Islet of Langerhans (tissue), 1 donor: ENCODE results near the gene BCL2L12.
"Not testable (repeated sequence)": the region's sequence is repeated elsewhere in the genome, so short reads cannot be mapped to it uniquely, and the experiment has no call there.

ENCODE experiments used
- FAIRE-seq: peaks from one replicate; lab custom pipeline; 2011; peaks lifted over from hg19 to GRCh38; lab: Jason Lieb, UNC

Gene BCL2L12

GRCh38 chr19:49665351-49666119 is at the start of gene BCL2L12, which contains the start of gene IRF3:
Gene BCL2L12, plus strand, starts transcription at chr19:49665933. Its CDS starts 760 bp downstream, at chr19:49666693.
Gene IRF3, minus strand, starts transcription at chr19:49665857. Its CDS starts 1,019 bp downstream, at chr19:49664838.
- peak; percentile 94 for FAIRE-seq

GRCh38 chr19:49616532-49616931 is 49.2 kb upstream of the BCL2L12 start:
- no peak for FAIRE-seq

GRCh38 chr19:49616945-49617344 is 48.8 kb upstream of the BCL2L12 start:
- FAIRE-seq: no peak

- FAIRE-seq: not testable (repeated sequence)
These were observed 47.9 kb upstream of the BCL2L12 start for GRCh38 chr19:49617860-49618259.

GRCh38 chr19:49624967-49625910 is 40.5 kb upstream of the BCL2L12 start:
- no peak for FAIRE-seq

GRCh38 chr19:49626226-49626625 is 39.5 kb upstream of the BCL2L12 start:
- no peak for FAIRE-seq

- no peak for FAIRE-seq
These were observed 36.1 kb upstream of the BCL2L12 start for GRCh38 chr19:49629659-49630058.

GRCh38 chr19:49631014-49631588 is 34.6 kb upstream of the BCL2L12 start:
- no peak for FAIRE-seq

GRCh38 chr19:49631610-49632192 is 34.0 kb upstream of the BCL2L12 start:
- FAIRE-seq: no peak

GRCh38 chr19:49632576-49632975 is 33.2 kb upstream of the BCL2L12 start:
- FAIRE-seq: no peak

GRCh38 chr19:49633273-49633672 is 32.5 kb upstream of the BCL2L12 start:
- FAIRE-seq: not testable (repeated sequence)

- no peak for FAIRE-seq
These were observed 30.1 kb upstream of the BCL2L12 start for GRCh38 chr19:49635530-49636232.

- no peak for FAIRE-seq
These were observed 29.4 kb upstream of the BCL2L12 start for GRCh38 chr19:49636233-49636932.

GRCh38 chr19:49637821-49638738 is 27.7 kb upstream of the BCL2L12 start:
- FAIRE-seq: no peak

GRCh38 chr19:49639401-49640112 is 26.2 kb upstream of the BCL2L12 start:
- no peak for FAIRE-seq

GRCh38 chr19:49640113-49640898 is 25.4 kb upstream of the BCL2L12 start, which contains the start of gene RRAS:
Gene RRAS, minus strand, starts transcription at chr19:49640143. Its CDS starts 45 bp downstream, at chr19:49640098.
- FAIRE-seq: peak; percentile 58

- peak; percentile 89 for FAIRE-seq
These were observed 23.8 kb upstream of the BCL2L12 start, which contains the start of gene SCAF1 for GRCh38 chr19:49641688-49642491. Gene SCAF1, plus strand, starts transcription at chr19:49642209. Its CDS starts 2,818 bp downstream, at chr19:49645027.
